Measurements from ENCODE around the gene OR51B2.
A peak's percentile ranks its signal among the peaks of the same experiment; 100 is the strongest.

Gene OR51B2

DNA sequence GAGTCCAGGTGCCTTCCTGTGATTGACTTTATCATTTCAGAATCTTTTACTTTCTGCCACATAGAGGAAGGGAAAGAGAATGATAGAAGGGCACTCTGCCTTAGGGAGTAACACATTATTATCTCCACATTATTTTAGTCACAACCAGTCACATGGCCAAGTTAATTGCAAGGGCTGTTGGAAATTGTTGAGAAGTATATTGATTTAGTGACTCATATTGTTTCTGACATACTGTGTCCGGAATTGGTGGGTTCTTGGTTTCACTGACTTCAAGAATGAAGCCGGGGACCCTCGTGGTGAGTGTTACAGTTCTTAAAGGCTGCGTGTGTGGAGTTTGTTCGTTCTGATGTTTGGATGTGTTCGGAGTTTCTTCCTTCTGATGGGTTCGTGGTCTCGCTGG lies 31.1 kb downstream of the OR51B2 start:
- no peak for DNase-seq (ENCODE audit: low read depth)
- TF ChIP-seq MYC (IDR thresholded peaks at IDR 0.05; ENCODE audit: low read depth, low read length) (no peak), POLR2A (IDR thresholded peaks at IDR 0.05; ENCODE audit: extremely low read depth, insufficient read length) (no peak)
- TF ChIP-seq, protein P1, sequence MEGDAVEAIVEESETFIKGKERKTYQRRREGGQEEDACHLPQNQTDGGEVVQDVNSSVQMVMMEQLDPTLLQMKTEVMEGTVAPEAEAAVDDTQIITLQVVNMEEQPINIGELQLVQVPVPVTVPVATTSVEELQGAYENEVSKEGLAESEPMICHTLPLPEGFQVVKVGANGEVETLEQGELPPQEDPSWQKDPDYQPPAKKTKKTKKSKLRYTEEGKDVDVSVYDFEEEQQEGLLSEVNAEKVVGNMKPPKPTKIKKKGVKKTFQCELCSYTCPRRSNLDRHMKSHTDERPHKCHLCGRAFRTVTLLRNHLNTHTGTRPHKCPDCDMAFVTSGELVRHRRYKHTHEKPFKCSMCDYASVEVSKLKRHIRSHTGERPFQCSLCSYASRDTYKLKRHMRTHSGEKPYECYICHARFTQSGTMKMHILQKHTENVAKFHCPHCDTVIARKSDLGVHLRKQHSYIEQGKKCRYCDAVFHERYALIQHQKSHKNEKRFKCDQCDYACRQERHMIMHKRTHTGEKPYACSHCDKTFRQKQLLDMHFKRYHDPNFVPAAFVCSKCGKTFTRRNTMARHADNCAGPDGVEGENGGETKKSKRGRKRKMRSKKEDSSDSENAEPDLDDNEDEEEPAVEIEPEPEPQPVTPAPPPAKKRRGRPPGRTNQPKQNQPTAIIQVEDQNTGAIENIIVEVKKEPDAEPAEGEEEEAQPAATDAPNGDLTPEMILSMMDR (IDR thresholded peaks at IDR 0.05; ENCODE audit: low read depth, low read length): no peak
- TF ChIP-seq, protein P2, sequence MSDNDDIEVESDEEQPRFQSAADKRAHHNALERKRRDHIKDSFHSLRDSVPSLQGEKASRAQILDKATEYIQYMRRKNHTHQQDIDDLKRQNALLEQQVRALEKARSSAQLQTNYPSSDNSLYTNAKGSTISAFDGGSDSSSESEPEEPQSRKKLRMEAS (IDR thresholded peaks at IDR 0.05; ENCODE audit: low read depth, low read length): no peak
- H3K4me3 ChIP-seq (ENCODE audit: low read depth, low read length): no peak overlapping the region

DNA sequence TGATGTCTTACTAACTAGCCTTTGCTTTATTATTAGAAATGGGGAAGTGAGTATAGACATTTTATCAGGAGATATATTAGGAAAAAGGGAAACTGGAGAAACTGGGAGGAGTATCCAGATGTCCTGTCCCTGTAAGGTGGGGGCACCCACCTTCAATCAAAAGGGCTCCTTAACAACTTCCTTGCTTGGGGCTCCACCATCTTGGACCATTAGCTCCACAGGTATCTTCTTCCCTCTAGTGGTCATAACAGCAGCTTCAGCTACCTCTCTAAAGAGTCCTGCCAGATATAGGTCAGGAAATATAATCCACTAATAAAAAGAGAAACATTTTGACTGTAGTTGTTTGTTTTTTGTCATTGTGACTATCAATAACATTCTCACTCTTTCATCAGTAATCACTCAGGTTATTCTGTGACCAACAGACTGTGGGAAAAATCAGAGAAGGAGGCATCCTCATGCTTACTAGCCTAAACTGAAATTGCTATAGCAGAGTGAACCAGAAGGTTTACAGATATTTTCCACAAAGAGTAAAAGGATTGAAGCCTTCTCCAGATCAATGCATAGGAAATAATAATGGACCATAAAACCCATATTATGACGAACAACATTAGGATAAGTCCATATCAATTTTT lies 32.8 kb downstream of the OR51B2 start:
- TF ChIP-seq, protein P1 (IDR thresholded peaks at IDR 0.05; ENCODE audit: low read depth, low read length): peak; percentile 55
- no peak for TF ChIP-seq MYC (IDR thresholded peaks at IDR 0.05; ENCODE audit: low read depth, low read length)
- no peak overlapping the region for H3K4me3 ChIP-seq (ENCODE audit: low read depth, low read length)
- peak; percentile 24 for DNase-seq (ENCODE audit: low read depth)

DNA sequence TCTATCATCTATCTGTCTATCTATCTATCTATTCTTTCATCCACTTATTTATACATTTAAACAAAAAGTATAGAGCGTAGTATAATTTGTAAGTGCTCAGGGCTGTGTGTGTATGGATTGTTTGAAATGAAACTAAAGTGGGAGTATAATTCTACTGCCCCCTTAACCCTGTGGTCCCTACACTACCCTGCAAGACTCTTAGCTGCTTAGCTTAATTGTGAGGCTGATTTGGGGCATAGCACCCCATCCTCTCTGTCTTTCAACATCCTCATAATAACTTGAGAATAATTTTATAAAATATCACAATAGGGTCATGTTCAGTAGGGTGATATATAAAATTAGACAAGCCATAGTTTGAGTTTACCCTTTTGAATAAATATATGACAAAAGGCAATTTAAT lies 34.0 kb downstream of the OR51B2 start:
- no peak for DNase-seq (ENCODE audit: low read depth)
- TF ChIP-seq, protein P2 (IDR thresholded peaks at IDR 0.05; ENCODE audit: low read depth, low read length): no peak
- TF ChIP-seq POLR2A (IDR thresholded peaks at IDR 0.05; ENCODE audit: extremely low read depth, insufficient read length): no peak
- TF ChIP-seq, protein P1 (IDR thresholded peaks at IDR 0.05; ENCODE audit: low read depth, low read length): no peak
- no peak for TF ChIP-seq MYC (IDR thresholded peaks at IDR 0.05; ENCODE audit: low read depth, low read length)
- no peak overlapping the region for H3K4me3 ChIP-seq (ENCODE audit: low read depth, low read length)

DNA sequence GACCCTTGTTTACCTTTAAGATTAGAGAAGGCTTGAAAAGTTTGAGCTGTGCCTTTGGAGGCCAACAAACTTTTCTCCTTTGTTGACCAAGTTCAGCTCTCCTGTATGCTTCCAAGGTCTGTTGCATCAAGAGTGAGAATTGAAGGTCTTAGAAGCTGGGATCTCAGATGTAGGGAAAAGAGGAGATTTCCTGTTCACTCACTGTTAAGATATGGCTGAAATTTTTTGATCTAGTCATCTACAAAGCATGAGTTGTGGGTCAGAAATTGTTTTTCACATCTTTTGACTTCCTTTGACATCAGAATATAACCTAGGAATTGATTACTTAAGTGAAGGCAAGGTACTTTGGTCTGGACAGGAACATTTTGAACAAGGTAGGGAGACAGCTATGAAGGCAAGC lies 34.4 kb downstream of the OR51B2 start:
- H3K4me3 ChIP-seq (ENCODE audit: low read depth, low read length): no peak overlapping the region
- no peak for DNase-seq (ENCODE audit: low read depth)
- TF ChIP-seq POLR2A (IDR thresholded peaks at IDR 0.05; ENCODE audit: extremely low read depth, insufficient read length) (no peak), MYC (IDR thresholded peaks at IDR 0.05; ENCODE audit: low read depth, low read length) (no peak)
- TF ChIP-seq, protein P1 (IDR thresholded peaks at IDR 0.05; ENCODE audit: low read depth, low read length): no peak
- TF ChIP-seq, protein P2 (IDR thresholded peaks at IDR 0.05; ENCODE audit: low read depth, low read length): no peak

DNA sequence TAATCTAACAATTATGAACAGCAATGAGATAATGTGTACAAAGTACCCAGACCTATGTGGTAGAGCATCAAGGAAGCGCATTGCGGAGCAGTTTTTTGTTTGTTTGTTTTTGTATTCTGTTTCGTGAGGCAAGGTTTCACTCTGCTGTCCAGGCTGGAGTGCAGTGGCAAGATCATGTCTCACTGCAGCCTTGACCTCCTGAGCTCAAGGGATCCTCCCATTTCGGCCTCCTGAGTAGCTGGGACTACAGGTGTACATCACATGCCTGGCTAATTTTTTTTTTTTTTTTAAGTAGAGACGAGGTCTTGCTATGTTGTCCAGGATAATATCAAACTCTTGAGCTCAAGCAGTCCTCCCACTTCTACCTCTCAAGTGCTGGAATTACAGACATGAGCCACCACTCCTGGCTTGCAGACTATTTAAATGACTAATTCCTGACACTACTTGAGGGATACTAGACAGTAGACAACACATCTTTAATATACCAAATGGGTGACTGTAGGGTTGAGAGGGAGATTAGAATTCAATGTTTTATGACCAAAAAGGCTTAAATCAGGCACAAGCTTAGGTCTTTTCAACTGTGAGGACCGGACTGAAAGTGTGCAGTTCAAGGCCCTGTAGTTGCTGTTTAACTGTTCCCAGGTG lies 35.1 kb downstream of the OR51B2 start:
- no peak for DNase-seq (ENCODE audit: low read depth)
- TF ChIP-seq, protein P2 (IDR thresholded peaks at IDR 0.05; ENCODE audit: low read depth, low read length): no peak
- TF ChIP-seq POLR2A (IDR thresholded peaks at IDR 0.05; ENCODE audit: extremely low read depth, insufficient read length): no peak
- no peak overlapping the region for H3K4me3 ChIP-seq (ENCODE audit: low read depth, low read length)

DNA sequence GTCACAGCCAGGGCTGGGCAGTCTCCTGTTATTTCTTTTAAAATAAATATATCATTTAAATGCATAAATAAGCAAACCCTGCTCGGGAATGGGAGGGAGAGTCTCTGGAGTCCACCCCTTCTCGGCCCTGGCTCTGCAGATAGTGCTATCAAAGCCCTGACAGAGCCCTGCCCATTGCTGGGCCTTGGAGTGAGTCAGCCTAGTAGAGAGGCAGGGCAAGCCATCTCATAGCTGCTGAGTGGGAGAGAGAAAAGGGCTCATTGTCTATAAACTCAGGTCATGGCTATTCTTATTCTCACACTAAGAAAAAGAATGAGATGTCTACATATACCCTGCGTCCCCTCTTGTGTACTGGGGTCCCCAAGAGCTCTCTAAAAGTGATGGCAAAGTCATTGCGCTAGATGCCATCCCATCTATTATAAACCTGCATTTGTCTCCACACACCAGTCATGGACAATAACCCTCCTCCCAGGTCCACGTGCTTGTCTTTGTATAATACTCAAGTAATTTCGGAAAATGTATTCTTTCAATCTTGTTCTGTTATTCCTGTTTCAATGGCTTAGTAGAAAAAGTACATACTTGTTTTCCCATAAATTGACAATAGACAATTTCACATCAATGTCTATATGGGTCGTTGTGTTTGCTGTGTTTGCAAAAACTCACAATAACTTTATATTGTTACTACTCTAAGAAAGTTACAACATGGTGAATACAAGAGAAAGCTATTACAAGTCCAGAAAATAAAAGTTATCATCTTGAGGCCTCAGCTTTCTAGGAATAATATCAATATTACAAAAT lies 35.8 kb downstream of the OR51B2 start:
- TF ChIP-seq, protein P2 (IDR thresholded peaks at IDR 0.05; ENCODE audit: low read depth, low read length): no peak
- TF ChIP-seq POLR2A (IDR thresholded peaks at IDR 0.05; ENCODE audit: extremely low read depth, insufficient read length): no peak
- TF ChIP-seq MYC (IDR thresholded peaks at IDR 0.05; ENCODE audit: low read depth, low read length): no peak
- TF ChIP-seq, protein P1 (IDR thresholded peaks at IDR 0.05; ENCODE audit: low read depth, low read length): no peak
- no peak overlapping the region for H3K4me3 ChIP-seq (ENCODE audit: low read depth, low read length)
- DNase-seq (ENCODE audit: low read depth): no peak
